NCI-H2227 treated with DMSO at 0.1 percent for 48 hours (cell line): ENCODE data around the gene PRKCE.

ENCODE experiments used
- DNase-seq: peaks from one replicate; lab custom pipeline; 2025; lab: John Stamatoyannopoulos, UW

Gene PRKCE

DNA sequence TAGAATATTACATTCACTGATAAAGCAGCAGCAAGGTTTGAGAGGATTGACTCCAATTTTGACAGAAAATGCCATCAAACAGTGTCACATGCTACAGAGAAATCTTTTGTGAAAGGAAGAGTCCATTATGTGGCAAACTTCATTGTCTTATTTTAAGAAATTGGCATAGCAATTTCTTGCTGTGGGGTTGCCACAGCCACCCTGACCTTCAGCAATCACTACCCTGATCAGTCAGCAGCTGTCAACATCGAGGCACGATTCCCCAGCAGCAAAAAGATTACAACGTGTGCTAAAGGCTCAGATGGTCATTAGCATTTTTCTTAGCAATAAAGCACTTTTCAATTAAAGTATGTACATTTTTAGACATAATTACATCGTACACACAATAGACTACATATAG is 74.7 kb downstream of the PRKCE start:
- DNase-seq, result no peak

DNA sequence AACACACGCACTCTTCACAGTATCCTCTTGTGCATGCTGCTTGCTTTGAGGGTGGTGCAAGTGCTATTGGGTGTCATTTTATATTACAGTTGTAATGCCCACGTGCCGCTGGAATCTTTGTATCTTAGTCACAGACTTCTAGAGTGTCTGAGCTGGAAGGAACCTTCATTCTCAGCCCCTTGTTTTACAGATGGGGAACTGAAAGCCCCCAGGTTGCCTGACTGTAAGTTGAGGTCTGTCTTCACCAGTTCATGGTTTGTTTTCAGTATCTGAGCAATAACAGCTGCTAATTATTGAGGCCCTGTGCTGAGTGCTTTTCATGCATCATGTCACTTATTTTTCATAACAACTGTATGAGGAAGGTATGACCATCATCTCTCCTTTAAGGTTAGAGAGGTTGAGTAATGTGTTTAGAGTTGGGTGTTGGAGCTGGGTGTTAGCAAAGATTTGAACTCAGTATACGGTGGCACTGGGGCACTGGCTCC is 77.0 kb downstream of the PRKCE start:
- DNase-seq, result no peak

DNA sequence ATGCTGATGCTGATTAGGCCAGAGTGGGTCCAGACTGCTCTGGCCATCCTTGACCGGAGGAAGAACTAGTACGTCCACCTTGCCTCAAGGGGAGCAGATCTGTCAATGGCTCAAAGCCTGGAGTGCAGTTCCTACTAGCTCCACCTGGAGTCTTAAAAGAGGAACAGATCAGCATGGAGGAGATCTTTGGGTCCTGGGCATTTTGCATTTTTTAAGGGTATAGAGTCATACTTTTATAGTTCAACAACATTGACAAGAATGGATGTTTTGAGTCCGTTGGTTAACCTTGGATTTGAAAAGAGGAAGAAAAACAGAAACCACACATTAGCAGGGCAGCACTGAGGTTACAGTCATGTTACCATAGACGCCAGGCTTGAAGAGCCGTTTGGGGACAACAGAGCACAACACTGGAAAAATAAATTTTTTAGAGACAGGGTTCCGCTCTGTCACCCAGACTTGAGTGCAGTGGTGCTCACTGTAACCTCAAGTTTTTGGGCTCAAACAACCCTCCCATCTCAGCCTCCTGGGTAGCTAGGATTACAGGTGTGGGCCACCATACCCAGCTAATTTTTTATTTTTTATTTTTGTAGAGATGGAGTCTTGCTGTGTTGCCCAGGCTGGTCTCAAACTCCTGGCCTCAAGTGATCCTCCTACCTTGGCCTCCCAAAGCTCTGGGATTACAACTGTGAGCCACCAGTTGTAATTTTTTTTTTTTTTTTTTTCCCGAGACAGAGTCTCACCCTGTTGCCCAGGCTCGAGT is 78.5 kb downstream of the PRKCE start:
- no peak for DNase-seq

DNA sequence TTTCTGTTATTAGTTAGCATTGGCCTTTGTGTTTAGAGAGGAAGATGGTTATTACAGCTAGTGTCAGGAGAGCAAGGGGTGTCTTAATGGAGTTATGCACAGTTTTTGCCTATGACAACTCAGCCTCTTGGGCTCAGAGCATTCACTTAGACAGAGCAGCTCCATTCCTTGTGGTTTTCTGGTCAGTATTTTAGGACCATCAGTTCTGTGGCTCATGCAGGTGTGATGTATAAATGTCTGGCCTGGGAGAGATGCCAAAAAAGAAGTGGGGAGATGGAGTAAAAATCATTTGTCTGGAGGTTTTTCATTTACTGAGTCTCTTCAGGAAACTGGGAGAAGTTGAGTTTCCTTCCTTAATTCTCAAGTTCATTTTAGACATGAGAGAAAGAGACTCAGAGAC is 79.7 kb downstream of the PRKCE start:
- no peak for DNase-seq

DNA sequence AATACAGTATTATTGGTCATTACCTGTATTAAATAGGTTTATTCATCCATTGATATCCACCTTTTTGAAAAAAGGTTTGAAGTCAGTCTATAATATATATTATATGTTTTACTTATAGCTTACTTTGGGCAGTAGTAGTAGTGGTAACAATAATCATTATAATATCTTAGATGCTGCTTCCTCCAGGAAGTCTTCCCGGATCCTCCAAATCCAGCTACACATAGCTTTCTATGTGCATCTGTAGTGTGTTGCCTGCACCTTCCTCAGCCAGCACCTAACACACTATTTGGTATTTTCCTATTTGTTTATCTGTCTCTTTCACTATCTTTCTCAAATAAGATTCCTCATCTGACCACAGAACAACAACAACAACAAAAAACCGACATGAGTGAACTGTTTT is 81.0 kb downstream of the PRKCE start:
- DNase-seq, result no peak

DNA sequence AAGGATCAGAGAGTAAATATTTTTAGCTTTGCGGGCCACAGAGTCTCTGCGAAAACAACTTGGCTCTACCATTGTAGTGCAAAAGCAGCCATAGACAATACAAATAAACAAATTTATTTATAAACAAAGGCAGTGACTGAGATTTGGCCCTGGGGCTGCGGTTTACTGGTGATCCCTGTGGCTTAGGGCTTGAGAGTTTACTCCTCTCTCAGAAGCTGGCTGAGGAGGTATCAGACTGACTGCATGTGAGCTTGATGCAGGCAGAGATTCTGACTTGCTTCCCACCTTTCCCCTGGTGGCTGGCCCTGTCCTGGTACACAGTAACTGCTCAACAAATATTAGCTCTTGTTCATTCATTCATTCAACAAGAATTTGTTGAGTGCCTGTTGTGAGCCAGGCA is 81.5 kb downstream of the PRKCE start:
- DNase-seq, result no peak

DNA sequence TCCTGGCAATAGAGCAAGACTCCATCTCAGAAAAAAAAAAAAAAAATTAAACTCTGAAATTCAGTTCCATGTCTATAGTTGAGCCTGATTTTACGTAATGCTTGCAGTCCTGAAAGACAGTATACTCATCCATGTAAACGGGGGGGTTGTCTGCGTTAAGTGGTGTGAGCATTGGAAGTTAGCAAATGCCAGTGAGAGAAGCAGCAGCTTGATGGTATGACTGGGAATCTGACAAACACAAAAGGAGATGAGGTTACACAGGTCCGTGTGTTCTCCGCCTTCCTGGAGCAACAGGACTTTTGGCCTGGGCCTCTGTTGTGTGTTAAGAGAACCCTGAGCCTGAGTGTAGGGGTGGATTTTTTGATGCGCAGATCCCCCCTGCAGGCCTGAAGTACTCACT is 82.9 kb downstream of the PRKCE start:
- DNase-seq, result no peak

DNA sequence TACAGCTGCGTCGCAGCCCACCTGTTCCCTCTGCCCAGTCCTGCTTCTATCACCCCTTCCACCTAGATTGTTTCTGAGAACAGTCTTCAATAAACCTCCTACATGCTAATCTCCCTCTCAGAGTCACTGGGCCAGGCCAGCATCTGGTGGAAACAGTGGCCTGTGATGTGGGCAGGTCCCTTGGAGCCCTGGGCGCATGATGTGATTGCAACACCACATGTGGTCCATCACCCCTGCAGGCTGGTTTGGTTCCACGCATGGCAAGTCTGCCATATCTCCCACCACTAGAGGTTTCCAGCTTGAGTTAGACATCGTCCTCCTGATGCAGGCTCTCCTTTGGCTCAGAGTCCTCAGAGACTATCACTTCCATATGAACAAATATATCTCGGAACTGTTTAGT is 83.5 kb downstream of the PRKCE start:
- no peak for DNase-seq

DNA sequence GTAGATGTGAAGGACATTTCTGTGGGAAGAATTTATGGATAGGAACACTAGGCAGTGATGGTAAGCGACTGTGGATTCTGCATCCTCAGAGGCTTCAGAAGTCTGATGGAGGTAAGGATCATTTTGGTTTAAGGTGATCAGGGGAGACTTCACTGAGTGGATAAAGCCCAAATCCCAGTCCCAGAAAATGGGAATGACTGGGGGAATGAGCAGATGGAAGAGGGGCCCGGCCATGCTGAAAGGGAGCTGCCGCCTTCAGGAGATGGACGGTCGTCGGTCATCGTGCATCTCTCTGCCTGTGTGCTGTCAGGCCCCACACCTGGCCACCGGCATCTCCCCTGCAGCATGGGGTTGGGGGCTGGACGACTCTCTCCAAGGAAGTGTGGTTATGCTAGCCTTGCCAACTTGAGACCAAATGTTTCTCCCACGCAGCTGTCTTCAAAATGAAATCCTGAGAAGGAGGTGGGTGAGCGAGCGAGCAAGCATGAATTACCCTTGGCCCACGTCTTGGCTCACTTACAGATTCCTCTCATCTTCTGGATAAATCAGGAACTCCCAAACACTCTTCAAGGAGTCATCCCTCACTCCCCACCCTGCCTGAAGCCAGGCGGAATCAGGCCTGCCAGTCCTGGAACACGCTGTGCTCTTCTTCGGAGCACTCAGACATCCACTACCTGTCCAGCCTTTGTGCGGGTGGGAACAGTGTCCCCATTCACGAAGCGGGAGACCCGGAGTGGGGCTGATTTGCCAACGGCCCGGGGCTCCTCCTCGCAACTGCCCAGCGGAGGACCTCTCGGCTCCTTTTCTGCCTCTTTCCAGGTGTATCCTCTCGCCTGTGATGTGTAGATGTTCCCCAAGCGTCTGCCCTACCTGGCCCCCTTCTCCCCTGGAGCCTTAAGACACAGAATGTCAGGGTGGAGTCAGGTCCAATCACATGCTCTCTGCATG is 85.6 kb downstream of the PRKCE start:
- no peak for DNase-seq

DNA sequence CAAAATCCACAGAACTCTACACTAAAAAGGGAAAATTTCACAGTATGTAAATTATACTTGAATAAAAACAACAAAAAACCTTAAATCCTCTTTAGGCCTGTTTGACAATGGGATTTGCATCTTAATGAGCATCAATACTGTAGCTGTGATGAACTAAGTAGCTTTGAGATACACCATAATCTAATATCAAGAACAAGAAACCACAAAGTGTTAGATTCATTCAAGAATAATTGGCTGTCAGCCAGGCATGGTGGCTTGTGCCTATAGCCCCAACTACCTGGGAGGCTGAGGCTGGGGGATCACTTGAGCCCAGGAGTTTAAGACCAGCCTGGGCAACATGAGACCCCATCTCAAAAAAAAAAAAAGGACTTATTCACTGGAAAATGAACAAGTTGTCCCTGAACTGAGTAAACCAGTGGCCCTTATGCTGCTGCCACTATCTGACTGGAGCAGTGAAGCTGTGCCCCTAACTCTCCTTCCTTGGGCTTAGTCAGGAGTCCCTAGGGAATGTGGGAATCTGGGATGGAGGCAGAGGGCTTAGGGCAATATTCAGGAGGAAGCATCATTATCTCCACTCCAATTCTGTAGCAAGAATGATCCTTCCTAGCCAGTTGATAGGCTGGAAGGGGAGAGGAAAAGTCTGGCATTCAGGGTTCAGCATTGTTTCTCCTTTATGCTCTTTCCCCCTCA is 88.5 kb downstream of the PRKCE start:
- DNase-seq, result no peak

DNA sequence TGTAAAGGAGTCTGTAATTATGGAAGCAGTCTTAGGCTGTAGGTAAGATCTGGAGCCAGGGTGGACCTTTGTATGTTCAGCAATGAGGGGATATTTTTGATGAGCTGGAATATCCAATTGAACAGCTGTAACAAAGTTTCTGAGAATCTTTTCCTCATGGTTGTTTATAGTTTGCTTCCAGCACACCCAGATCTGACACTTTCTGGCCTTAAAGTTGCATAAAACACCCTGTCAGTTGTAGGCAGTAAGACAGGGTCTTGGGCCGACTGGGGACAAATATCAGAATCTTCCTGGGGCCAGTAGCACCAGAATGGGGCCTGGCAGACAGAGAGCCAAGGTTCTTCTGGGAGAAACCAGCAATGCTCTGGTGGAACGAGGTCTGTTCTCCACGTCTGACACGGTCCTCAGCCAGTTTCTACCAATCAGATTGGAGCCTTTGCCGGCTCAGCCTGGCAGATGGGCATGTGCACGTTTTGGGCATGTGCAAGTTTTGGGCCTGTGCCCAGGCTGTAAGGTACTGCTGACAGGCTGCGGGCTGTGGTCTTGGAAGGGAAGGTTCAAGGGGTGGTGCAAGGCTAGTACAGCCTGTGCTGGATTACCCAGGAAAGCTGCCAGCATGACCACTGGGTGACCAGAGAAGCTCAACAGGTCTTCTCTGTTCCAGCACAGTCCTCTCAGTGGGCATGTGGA is 89.8 kb downstream of the PRKCE start:
- DNase-seq, result no peak

DNA sequence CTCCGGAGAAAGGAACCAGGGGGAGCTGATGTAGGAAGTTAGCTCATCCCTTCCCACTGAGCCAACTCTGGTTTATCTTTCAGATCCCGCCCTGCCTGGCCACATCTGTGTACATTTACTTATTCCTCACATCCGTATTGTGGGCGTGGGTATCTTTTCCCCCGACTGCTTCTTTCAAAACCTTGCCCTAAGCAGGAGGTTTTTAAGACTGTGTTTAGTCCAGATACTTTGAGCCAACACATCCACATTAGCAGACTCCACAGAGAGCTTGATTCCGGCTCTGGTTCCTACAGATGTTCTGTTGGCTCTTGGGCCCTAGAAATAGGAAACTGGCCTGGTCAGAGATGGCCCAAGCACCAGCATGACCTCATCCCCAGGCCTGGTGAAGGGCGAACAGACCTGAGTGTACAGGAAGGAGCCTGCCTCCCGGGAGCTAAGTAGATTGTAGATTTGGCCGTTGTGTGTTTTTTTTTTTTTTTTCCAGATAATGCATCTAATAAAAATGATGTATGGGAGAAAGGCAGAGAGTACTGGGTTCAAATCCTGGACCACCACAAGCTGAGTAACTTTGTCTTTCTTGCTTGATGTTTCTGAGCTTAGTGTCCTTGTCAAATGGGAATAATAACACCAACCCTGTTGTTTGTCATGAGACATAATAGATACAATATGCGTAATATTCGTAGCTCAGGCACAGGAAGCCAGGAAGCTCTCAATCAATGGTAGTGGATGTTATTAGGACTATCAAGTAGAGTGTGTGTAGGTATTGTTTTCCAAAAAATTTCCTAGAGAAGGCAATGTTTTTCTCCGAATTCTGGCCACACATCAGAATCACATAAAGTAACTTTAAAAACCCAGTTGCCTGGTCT is 92.3 kb downstream of the PRKCE start:
- no peak for DNase-seq

DNA sequence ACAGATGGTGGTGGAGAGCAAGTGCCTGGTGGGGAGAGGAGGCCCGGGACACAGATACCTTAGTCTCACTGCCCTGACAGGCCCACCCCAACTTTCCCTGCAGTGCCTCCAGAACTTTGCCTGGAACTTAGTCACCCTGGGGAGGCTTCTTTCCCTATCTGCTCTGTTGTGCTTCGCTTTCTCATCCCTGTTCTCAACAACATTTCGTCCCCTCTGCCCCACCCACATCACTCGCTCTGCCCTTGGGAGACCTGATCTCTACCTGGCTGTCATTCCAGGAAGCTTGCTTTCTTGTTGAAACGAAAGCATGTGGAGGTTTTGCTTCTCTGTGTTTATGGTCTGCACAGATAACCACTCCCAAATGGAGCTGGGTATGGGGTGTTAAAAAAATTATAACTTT is 93.8 kb downstream of the PRKCE start:
- no peak for DNase-seq

DNA sequence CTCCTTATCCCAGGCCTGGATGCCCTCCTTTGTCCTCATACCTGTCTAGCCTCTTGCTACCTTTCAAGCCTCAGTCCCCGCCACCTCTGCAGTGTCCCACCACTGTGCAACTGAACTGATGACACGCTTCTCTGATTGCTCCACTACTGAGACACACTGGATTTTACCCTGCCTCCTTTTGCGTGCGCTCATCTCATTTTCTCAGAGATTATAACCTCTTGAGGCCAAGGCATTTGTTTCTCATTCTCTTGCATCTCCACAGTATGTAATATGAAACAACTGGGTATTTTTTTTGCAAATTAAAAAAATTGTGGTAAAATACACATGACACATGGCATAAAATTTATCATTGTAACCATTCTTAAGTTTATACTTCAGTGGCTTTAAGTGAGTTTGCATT is 95.4 kb downstream of the PRKCE start:
- DNase-seq, result no peak

DNA sequence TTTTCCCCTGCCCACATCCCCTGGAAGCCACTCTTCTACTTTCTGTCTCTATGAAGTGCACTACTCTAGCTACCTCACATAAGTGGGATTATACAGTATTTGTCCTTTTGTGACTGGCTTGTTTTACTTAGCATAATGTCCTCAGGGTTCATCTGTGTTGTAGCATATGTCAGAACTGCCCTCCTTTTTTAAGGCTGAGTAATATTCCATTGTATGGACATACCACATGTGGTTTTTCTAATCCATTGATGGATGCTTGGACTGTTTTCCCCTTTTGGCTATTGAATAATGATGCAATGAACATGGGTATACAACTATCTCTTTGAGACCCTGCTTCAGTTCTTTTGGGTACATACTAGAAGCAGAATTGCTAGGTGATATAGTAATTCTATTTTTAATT is 95.9 kb downstream of the PRKCE start:
- DNase-seq, result no peak

DNA sequence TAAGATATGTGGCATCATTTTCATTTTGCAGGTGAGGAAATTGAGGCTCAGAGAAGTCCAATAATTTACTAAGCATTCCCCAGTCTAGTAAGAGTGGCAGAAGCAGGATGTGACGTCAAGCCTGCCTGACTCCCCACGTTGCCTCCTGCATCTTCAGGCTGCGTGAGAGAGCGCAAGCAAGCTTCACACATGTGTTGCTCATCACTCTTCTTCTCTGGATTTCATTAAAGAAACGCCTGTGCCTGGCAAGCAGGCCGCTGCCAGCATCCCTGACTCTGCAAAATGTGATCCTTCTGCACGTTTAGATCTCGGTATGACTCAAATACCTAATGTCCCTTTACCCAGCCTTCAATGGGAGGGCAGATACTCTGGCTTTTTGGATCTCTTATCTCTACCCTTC is 96.8 kb downstream of the PRKCE start:
- DNase-seq, result no peak

DNA sequence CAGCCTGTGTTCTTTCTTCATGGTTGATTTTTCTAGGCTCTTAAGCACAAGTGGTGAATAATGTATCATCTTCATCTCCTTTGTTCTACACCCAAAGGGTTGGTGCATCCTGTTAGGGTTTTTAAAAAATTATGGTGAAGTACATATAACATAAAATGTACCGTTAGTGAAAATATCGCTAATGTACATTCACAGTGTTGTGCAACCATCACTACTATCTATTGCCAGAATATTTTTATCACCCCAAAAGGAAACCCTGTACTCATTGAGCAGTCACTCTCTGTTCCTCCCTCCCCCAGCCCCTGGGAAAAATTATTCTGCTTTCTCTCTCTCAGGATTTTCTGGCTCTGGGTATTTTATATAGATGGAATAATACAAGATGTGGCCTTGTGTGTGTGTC is 98.5 kb downstream of the PRKCE start:
- no peak for DNase-seq

DNA sequence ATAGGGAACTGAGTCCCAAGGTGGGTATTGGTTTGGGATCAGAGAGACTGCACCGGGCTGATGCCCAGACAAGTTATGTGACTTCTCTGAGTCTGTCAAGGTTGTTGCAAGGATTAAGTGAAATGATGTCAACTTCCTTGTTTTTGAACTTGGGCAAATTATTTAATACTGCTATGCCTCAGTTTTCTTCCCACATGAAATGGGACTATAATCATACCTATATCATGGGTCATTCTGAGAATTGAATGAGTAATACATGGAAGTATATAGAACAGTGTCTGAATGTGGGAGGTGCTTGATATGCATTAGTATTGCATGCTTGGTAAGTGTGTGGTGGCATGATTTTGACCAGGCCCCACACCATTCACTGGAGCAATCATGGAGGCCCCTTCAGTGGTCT is 99.0 kb downstream of the PRKCE start:
- DNase-seq, result no peak

DNA sequence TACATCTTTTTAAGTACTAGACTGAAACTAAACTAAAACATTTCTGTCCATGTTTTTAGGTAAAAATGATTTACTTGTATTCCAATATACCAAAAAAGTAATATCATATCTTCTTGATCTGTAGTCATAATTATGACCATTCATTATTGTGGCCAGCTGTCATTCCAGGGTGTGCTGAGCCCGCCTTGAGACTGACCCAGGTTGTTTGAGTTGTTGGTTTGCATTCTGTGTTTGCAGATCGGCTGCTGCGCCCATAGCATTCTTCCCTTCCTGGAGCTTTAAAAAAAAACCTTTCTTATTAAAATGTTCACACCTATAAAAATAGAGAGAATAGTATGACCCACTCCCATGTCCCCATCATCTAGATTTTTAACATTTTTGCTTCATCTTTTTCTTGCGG is 101.9 kb downstream of the PRKCE start:
- no peak for DNase-seq

DNA sequence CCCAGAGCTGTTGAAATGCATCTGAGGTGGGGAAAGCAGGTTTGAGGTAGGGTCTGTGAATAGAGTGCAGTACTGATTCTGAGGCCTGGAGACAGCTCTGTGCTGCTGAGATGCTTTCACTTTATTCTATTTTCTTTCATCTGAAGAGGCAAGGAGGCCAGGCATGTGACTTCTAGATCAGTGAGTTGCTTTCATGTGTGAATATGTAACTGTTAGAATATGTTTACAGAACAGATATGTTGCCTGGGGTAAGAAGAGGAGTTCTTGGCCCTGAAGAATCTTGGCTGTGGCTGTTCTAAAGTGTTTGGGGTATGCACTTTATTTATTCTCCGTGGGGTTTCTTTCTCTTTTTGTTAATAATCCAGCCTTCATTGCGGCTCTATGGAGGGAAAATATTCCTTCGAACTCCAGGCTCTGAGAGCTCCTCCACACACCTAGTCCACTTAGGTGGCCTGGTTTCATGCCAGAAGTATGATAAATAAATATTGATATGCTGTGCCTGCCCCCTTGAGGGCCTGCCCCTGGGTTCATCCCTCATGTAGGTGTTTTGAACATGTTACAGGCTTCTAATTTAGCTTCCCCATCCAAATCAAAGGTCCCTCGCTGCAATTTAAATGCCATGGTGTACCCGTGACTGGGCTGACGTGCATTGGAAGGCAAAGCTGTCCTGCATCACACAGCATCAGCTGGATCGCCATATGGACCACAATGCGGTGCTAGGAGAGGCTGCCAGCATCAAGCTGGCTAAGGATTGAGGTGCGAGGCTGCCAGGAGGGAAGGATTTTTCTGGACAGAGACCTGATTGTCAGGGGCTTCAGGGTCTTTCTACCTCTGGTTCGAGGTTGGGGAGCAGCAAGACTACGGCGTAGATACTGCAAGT is 102.9 kb downstream of the PRKCE start:
- DNase-seq, result no peak
